Glutamatergic neuron (in vitro differentiated cells): ENCODE data around the gene IRX6. TPM values are rescaled to one million over a fixed set of nuclear protein-coding genes. Genes with fewer than 3 reads are reported as not detected.

Experiments
- DNase-seq: peaks from one replicate; pipeline ENCODE4 v3.0.0; 2022
- H3K27ac Mint-ChIP-seq: one replicate; pipeline ENCODE4 v1.8.0; 2020; ENCODE audit warnings: mild to moderate bottlenecking, mixed read lengths, inconsistent platforms; ENCODE audit not compliant: unreplicated experiment
- H3K27me3 Mint-ChIP-seq: one replicate; pipeline ENCODE4 v1.8.0; 2020; ENCODE audit warnings: mild to moderate bottlenecking, moderate library complexity, mixed read lengths, inconsistent platforms; ENCODE audit not compliant: unreplicated experiment
- H3K36me3 Mint-ChIP-seq: one replicate; pipeline ENCODE4 v1.8.0; 2020; ENCODE audit warnings: mild to moderate bottlenecking, mixed read lengths, inconsistent platforms; ENCODE audit not compliant: unreplicated experiment
- H3K4me1 Mint-ChIP-seq: one replicate; pipeline ENCODE4 v1.8.0; 2020; ENCODE audit warnings: mild to moderate bottlenecking, low read depth, mixed read lengths, inconsistent platforms; ENCODE audit not compliant: unreplicated experiment
- H3K4me3 Mint-ChIP-seq: one replicate; pipeline ENCODE4 v1.8.0; 2020; ENCODE audit warnings: mild to moderate bottlenecking, mixed read lengths, inconsistent platforms; ENCODE audit not compliant: unreplicated experiment
- H3K9me3 Mint-ChIP-seq: one replicate; pipeline ENCODE4 v1.8.0; 2020; ENCODE audit warnings: mild to moderate bottlenecking, moderate library complexity, mixed read lengths, inconsistent platforms; ENCODE audit not compliant: unreplicated experiment
- total RNA-seq: library from RNA; stranded (reverse); fragmentation: NEBNext Ultra II Directional; extraction: Animal tissue kit (Norgen Biotek cat#: 25700); gene quantifications from one replicate; pipeline ENCODE4 v1.2.1, GENCODE V29; 2021; ENCODE audit not compliant: unreplicated experiment
- TF ChIP-seq, protein P1 (sequence below): fragments of 200-600 bp; sonication (generic); IDR thresholded peaks from one replicate; pipeline ENCODE4 v1.5.0; 2021; ENCODE audit not compliant: partially characterized antibody, unreplicated experiment

IRX6 gene
- total RNA-seq, 1 donor from 2014 or later, result not detected

- Mint-ChIP-seq H3K27ac (no peak overlapping the region), H3K27me3 (peaks cover 3% of the 10 kb centered on the region), H3K36me3 (peaks cover 5% of the 10 kb centered on the region), H3K4me1 (no peaks in the 10 kb centered on the region), H3K4me3 (no peak overlapping the region), H3K9me3 (peaks cover 3% of the 10 kb centered on the region)
- DNase-seq, result no peak
- TF ChIP-seq, protein P1, sequence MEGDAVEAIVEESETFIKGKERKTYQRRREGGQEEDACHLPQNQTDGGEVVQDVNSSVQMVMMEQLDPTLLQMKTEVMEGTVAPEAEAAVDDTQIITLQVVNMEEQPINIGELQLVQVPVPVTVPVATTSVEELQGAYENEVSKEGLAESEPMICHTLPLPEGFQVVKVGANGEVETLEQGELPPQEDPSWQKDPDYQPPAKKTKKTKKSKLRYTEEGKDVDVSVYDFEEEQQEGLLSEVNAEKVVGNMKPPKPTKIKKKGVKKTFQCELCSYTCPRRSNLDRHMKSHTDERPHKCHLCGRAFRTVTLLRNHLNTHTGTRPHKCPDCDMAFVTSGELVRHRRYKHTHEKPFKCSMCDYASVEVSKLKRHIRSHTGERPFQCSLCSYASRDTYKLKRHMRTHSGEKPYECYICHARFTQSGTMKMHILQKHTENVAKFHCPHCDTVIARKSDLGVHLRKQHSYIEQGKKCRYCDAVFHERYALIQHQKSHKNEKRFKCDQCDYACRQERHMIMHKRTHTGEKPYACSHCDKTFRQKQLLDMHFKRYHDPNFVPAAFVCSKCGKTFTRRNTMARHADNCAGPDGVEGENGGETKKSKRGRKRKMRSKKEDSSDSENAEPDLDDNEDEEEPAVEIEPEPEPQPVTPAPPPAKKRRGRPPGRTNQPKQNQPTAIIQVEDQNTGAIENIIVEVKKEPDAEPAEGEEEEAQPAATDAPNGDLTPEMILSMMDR, result no peak
Measured at GRCh38 chr16:55285586-55285985, 38.4 kb upstream of the IRX6 start.

- Mint-ChIP-seq H3K27me3 (peaks cover 3% of the 10 kb centered on the region), H3K36me3 (peaks cover 5% of the 10 kb centered on the region), H3K27ac (no peak overlapping the region), H3K4me3 (no peak overlapping the region), H3K9me3 (peaks cover 1% of the 10 kb centered on the region), H3K4me1 (peaks cover 6% of the 10 kb centered on the region)
- TF ChIP-seq, protein P1, result no peak
- DNase-seq, result no peak
Measured at GRCh38 chr16:55289353-55289752, 34.6 kb upstream of the IRX6 start.

DNA sequence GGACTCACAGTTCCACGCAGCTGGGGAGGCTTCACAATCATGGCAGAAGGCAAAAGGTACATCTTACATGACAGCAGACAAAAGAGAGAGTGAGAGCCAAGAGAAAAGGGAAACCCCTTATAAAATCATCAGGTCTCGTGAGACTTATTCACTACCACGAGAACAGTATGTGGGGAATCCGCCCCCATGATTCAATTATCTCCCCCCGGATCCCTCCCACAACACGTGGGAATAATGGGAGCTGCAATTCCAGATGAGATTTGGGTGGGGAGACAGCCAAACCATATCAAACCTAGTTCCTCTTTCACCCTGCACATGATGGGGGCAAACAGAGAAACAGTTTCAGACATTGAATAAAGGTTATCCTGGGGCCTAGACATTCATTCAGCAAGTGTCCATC lies 32.2 kb upstream of the IRX6 start:
- Mint-ChIP-seq H3K36me3 (peaks cover 5% of the 10 kb centered on the region), H3K4me3 (no peak overlapping the region), H3K27ac (no peak overlapping the region), H3K4me1 (peaks cover 6% of the 10 kb centered on the region), H3K9me3 (no peaks in the 10 kb centered on the region), H3K27me3 (peaks cover 3% of the 10 kb centered on the region)
- DNase-seq, result no peak
- TF ChIP-seq, protein P1, result no peak

GRCh38 chr16:55292491-55292890 lies 31.5 kb upstream of the IRX6 start:
- peaks cover 6% of the 10 kb centered on the region for H3K4me1 Mint-ChIP-seq
- no peak overlapping the region for H3K27ac Mint-ChIP-seq
- H3K4me3 Mint-ChIP-seq, result no peak overlapping the region
- H3K36me3 Mint-ChIP-seq, result peaks cover 3% of the 10 kb centered on the region
- H3K9me3 Mint-ChIP-seq, result peaks cover under 1% of the 10 kb centered on the region
- TF ChIP-seq, protein P1, result no peak
- peaks cover 3% of the 10 kb centered on the region for H3K27me3 Mint-ChIP-seq
- DNase-seq, result no peak

GRCh38 chr16:55294129-55294528 lies 29.9 kb upstream of the IRX6 start:
- TF ChIP-seq, protein P1, result no peak
- H3K36me3 Mint-ChIP-seq, result peaks cover 7% of the 10 kb centered on the region
- H3K27ac Mint-ChIP-seq, result no peak overlapping the region
- H3K9me3 Mint-ChIP-seq, result peaks cover 4% of the 10 kb centered on the region
- DNase-seq, result no peak
- H3K27me3 Mint-ChIP-seq, result peaks cover 6% of the 10 kb centered on the region
- no peak overlapping the region for H3K4me3 Mint-ChIP-seq
- H3K4me1 Mint-ChIP-seq, result peaks cover 6% of the 10 kb centered on the region
